Stimulated activated CD8-positive, alpha-beta memory T cell treated with anti-CD3 and anti-CD28 coated beads, Interleukin-2, amount 100 ng/mL, for 1 hour (primary cell): ENCODE data around the gene C16orf87.

Source experiments
- DNase-seq, 2 donors: peaks; one replicate each; pipeline ENCODE4 v3.0.0-alpha.2; 2020; ENCODE audit warnings: low read depth in 2 of 2

Gene C16orf87

GRCh38 chr16:46757339-46758050, 73.5 kb downstream of the C16orf87 start:
- no peak for DNase-seq

- DNase-seq = no peak
Observed at GRCh38 chr16:46756772-46757171, 74.2 kb downstream of the C16orf87 start.

- DNase-seq = no peak
Observed at GRCh38 chr16:46753015-46753414, 78.0 kb downstream of the C16orf87 start.

- no peak for DNase-seq
Observed at GRCh38 chr16:46751381-46751780, 79.6 kb downstream of the C16orf87 start.

- DNase-seq = no peak
Observed at GRCh38 chr16:46748775-46749705, 81.9 kb downstream of the C16orf87 start.

GRCh38 chr16:46747777-46748651, 83.0 kb downstream of the C16orf87 start, which contains the start of gene MYLK3:
TSS of gene MYLK3 (minus strand) at chr16:46748344. CDS start at chr16:46748193, 151 bp downstream.
- DNase-seq = no peak

- no peak for DNase-seq
Observed at GRCh38 chr16:46746821-46747776, 83.9 kb downstream of the C16orf87 start.
